Activated naive CD4-positive, alpha-beta T cell treated with anti-CD3 and anti-CD28 coated beads, Interleukin-2, amount 50 U/mL, for 16 hours (primary cell): ENCODE data around the gene CCDC63.

Source experiments
- DNase-seq: peaks from one replicate; pipeline ENCODE4 v3.0.0-alpha.2; 2020

Gene CCDC63

DNA sequence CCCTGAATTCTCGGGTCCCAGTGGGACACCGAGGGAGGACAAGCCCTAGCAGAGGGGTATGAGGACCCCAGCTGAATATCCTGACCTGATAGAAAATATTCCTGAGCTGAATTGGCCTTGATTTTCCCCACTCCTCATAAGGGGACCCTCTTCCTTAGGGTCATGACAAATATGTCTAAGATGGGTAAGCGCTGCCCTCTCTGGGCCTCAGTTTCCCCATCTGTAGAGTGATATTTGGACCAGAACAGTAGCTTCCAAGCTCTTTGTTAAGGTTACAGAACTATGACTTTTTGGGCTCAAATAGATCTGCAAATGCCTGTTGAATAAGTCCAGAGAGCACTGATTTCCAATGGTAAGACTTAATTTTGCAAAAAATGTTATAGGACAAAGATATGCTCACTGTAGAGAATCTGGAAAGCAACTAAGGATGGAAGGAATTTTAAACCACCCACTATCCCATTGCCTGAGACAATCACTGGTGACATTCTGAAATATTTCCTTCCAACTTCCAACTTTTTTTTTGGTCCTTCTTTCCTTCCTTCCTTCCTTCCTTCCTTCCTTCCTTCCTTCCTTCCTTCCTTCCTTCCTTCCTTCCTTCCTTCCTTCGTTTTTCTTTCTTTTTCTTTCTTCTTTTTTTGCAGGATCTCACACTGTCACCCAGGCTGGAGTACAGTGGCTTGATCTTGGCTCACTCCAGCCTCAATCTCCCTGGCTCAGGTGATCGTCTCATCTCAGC lies 41.6 kb downstream of the CCDC63 start:
- no peak for DNase-seq

DNA sequence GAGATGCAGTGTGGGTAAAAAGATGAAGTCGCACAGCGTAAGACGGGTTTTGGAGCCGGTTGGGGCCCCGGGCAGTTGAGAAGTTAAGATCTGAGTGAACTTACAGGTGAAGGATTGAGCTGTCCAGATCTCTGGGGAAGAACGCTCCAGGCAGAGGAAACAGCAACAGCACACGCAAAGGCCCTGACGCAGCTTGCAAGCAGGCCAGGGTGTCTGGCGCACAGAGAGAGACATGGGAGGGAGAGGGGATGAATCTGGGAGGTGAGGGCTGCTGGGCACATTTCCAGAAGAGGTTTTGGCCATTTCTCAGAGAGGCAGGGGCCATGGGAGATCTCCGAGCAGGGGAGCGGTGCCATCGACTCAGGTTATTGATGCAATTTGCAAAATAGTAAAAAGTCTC lies 42.6 kb downstream of the CCDC63 start:
- DNase-seq = no peak

DNA sequence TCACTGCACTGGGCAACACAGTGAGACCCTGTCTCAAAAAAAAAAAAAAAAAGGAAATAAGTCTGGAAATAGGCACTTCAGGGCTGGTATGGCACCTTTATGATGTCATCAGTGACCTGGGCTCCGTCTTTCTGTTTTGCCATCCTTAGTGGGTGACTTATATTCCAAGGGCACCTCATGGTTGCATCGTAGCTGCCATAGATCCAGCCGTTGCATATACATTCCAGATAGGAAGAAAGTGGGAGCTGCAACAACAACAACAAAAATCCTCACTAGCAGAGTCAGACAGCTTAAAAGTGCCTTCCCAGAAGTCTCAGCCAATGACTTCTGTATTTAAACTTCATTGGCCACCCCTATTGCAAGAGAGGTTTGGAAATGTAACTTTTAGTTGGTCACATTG lies 47.2 kb downstream of the CCDC63 start:
- no peak for DNase-seq

DNA sequence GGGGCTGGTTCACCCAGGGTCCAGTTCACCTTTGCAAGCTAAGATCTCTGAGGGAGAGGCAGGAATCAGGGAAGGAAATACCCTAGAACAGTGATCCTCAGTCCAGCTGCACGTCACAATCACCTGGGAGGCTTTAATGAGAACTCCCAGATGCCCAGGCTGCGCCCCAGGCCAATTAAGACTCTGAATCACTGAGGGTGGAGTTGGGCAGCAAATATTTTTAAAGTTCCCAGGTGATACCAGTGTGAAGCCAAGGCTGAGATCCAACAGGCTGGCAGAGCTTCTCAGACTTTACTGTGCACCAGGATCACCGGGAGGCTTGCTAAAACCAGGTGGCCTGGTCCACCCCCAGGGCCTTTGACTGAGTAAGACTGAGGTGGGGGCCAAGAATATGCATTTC lies 49.8 kb downstream of the CCDC63 start:
- DNase-seq = no peak

DNA sequence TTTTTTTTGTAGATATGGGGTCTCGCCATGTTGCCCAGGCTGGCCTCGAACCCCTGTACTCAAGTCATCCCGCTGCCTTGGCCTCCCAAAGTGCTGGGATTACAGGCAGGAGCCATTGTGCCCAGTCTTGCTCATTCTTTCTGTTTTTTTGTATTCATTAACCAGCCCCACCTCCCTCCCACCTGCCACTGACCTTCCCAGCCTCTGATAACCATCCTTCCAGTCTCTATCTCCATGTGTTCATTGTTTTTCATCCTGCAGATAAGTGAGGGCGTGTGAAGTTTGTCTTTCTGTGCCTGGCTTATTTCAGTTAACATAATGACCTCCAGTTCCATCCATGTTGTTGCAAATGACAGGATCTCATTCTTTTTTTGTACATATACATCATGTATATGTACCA lies 54.6 kb downstream of the CCDC63 start:
- no peak for DNase-seq

DNA sequence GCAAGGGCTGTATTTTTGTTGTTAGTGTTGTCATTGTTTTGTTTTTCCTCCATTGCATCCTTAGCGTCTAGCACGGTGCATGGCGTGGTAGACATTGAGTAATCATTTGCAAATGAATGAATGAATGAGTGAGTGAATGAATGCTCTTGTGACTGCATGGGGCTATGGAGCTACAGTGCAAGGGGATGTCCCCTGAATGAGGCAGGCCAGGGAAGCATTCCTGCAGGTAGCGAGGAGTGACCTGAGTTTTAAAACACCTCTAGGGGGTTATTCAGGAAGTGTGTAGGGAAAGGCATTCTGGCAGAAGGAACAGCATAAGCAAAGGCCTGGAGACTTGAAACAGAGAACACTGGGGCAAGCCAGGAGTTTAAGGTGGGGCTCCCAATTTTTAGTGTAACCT lies 56.7 kb downstream of the CCDC63 start:
- DNase-seq = no peak

DNA sequence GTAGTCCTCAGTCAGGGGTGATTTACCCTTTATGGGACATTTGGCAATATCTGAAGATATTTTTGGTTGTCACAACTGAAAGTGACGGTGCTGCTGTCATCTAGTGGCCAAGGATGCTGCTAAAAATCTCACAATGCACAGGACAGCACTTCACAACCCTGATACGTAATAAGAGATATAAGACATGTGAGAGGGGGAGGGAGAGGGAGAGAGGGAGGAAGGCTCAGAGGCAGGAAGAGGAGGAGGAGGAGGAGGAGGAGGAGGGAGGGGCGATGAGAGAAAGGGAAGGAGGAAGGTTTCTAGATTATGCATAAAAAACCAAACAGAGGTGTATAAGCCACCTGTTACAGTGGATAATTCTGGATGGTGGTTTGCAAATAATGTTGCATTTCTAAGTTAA lies 59.3 kb downstream of the CCDC63 start:
- DNase-seq = no peak

DNA sequence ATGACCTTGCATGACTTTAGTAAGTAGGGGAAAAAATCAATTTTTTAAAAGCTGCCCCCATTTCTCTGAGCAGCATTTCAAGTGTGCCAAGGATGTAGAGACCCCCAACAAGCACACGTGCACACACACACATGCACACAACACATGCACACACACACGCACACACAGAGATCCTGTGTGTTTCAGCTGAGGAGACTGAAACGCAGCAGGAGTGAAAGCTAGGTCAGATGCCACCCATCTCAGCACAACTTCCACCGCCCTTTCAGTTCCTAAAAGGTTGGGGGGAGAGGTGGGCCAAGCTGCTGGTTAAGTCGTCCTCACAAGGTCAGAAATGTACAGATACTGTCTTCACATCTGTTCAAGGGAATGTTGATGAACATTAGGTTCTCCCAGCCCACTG lies 59.7 kb downstream of the CCDC63 start:
- DNase-seq = no peak

DNA sequence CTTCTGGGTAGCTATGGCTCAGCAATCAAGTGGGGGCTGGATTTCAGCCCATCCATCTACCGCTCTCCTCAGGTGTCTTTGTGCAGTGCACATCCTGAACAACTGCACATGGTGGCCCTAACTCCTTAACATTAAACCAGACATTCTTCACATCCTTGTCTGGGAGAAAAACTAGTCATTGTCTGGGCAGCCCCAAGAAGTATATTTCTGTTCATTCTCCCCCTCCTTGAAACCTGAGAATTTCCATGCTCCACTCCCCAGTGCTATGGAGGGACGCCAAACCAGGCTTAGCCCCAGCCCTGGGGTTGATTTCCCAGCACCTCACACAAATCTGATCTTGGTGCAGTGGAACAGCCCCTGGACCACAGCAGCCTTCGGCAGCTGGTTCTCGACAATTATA lies 60.2 kb downstream of the CCDC63 start:
- DNase-seq = no peak

DNA sequence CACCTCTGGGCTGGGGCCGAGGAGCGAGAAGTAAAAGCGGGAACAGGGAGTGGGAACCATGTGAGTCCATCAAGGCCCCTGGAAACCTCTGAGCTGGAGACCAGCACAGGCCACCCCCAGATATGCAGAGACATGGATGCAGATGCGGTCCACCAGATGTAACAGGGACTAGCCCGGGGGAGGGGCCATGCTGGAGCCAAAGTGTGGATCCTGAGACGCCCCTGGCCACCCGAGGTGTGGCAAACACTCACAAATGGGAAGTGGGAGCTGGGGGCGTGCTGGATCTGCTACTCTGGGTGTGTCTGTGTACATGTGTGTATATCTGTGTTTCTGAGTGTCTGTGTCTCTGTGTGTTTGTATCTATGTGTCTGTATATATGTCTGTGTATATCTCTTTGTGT lies 60.8 kb downstream of the CCDC63 start:
- no peak for DNase-seq

DNA sequence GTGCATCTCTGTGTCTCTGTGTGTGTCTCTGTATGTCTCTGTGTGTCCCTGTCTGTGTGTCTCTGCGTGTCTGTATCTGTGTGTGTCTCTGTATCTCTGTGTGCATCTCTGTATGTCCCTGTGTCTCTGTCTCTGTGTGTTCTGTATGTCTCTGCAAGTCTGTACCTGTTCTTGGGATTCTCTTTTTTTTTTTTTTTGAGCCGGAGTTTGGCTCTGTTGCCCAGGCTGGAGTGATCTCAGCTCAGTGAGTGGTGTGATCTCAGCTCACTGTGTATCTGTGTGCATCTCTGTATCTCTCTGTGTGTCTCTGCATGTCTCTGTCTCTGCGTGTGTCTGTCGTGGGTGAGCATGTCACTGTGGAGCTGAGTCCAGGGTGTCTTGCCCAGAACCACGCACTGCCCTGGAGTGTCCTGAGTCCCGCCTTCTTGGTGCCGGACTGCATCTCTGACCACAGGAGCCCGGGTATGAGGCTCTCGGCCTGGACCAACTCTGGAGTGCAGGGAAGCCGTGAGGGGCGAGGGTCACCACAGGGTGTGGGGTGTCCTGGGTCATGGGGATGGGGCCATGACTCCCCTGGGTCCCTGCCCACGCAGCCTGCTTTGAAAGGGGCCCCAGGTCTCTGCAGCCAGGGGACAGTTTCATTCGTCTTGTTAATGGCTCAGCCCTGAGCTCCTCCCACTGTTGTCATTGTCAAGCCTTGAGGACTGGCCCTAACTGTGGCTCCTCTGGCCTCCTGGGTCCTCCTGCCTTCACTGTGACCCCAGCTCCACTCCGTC lies 61.8 kb downstream of the CCDC63 start:
- no peak for DNase-seq

DNA sequence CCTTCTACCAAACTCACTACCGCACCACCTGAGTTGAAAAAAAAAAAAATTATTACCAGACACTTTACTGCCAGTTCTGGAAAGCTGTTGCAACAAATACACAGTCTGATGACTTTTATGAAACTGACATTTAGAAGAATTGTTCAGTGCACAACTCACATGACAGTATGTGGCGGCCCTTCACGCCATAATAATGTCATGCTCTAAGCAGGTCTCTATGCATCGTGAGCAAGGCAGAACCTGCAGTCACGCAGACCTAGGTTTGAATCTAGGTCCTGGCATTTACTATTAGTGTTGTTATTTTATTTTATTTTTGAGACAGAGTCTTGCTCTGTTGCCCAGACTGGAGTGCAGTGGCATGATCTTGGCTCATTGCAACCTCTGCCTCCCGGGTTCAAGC lies 65.5 kb downstream of the CCDC63 start:
- no peak for DNase-seq

DNA sequence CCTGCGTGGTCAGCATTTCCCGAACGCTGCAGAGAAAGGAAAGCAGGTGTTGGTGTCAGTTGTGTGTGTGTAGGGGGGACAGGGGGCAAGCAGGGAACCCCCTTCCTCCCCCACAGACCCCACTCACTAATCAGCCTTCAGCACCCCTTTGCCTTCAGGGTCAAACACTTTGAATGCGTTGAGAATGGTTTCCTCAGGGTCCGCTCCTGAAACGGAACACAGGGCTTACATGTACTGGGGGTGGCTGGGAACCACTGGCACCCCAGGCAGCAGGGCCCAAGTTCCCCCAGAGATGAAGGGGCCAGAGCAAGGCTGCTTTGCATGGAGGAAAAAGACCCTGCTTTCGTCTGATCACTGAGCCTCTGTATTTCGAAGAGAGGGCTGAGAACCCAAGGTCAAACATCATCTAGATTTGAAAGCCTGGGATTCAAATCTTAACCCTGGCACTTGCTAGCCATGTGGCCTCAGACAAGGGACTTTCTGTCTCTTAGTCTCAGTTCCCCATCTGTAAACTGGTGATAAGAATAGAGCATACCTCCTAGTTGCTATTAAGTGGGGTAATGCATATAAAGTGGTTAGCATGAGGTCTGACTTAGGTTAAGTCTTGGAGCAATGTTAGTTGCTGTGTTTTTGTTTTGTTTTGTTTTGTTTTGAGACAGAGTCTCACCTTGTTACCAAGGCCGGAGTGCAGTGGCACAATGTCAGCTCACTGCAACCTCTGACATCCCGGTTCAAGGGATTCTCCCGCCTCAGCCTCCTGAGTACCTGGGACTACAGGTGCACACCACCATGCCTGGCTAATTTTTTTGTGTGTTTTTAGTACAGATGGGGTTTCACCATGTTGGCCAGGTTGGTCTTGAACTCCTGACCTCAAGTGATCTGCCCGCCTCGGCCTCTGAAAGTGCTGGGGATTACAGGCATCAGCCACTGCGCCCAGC lies 66.6 kb downstream of the CCDC63 start:
- DNase-seq = no peak

DNA sequence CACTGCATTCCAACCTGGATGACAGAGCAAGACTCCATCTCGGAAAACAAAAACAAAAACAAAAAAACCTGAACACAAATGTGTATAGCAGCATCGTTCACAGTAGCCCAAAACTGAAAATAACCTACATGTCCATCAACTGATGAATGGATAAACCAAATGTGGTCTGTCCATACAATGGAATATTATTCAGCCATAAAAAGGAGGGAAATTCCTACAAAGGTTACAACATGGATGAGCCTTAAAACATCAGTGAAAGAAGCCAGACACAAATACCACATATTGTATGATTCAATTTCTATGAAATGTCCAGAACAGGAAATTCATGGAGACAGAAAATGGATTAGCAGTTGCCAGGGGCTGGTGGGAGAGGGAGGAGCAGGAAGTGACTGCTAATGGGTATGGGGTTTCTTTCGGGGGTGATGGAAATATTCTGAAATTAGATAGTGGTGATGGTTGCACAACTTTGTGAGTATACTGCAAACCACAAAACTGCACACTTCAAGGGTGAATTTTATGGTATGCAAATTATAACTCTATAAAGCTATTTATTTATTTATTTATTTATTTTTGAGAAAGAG lies 69.6 kb downstream of the CCDC63 start:
- DNase-seq = no peak

DNA sequence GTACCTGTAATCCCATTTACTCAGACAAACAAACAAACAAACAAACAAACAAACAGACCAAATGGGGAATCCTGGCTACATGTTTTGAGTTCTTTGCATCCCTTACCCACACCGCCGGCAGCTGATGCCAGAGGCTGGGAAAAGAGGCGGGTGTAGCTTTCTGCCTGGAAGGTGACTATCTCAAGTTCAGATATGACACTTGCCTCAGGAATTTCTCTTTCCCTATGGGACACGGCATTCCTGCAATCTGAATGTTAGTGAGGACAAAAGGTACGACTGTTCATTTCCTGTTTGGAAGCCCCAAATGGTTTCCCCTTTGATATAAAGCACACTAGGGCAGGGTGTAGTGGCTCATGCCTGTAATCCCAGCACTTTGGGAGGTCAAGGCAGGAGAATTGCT lies 70.7 kb downstream of the CCDC63 start:
- no peak for DNase-seq

DNA sequence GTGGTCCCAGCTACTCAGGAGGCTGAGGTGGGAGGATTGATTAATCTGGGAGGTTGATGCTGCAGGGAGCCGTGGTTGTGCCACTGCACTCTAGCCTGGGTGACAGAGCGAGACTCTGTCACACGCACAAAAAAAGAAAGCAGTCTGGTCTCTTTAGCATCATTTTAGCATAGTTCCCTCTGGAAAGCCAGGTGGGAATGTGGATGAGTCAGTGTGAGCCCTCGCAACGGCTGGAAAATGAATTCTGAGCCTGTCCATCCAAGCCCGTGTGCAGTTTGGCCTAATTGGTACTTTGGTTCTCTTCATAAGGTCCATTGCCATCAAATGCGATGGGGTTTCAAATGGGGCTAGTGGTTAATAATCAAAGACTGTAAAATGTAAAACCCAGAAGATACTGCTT lies 71.2 kb downstream of the CCDC63 start:
- DNase-seq = no peak

DNA sequence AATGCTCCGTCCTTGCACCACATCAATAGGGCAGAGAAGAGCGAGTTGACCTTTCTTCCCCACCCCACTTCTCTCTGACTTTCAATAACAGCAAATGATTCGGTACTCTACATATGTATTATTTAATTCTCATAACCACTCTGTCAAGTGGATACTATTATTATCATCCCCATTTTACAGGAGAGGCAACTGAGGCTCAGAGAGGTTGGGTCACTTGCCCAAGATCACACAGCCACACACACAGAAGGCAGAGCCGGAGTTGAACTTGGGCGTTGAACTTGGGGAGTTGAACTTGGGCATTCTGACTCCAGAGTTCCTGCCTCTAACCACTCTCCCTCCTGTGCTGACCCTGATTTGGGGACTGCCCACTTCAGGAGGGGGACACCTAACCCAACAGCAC lies 72.9 kb downstream of the CCDC63 start:
- no peak for DNase-seq

DNA sequence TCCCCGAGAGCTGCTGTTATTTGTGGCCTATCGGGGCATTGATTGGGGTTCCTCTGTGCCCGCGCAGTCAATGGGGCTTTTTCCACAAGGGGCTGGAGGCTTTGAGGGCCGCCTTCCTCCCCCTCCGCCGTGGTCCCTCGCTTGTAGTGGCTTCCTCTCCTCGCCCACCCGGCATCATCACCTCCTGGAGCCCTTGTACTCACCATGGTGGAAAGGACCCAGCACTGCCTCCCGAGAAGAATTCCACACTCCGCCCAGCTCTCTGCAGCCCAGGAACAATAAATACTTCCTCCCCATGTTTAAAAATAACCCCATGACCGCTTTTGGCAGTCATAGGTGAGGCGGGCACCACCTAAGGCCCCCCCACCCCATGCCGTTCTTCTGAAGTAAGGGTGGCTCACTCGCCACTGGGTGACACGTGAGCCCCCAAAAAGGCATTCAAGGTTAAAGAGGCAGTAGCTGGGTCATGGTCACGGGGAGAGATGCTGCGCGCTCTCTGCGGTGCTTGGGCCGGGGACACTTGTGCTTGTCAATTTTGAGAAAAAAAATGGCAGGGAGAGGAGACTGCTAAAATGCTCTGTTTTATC lies 73.6 kb downstream of the CCDC63 start, which contains the start of gene MYL2:
Gene MYL2, minus strand, starts transcription at position 256 of the 587 bp plus-strand sequence. Its CDS starts 50 bp downstream, at position 206.
- DNase-seq = no peak

DNA sequence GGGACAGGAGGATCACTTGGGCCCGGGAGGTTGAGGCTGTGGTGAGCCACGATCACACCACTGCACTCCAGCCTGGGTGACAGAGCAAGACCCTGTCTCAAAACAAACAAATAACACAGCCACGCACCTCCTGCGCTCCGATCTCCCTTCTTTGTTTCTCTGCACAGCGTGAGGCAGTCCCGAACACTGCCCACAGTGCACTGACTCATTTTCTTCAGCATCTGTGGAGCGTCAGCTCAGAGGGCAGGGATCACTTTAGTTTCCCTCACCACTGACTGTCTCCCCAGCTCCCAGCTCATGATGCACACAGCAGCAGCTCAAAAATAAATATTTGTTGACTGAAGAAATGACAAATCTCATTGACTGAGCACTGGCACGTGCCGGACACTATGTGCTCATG lies 74.5 kb downstream of the CCDC63 start:
- no peak for DNase-seq

DNA sequence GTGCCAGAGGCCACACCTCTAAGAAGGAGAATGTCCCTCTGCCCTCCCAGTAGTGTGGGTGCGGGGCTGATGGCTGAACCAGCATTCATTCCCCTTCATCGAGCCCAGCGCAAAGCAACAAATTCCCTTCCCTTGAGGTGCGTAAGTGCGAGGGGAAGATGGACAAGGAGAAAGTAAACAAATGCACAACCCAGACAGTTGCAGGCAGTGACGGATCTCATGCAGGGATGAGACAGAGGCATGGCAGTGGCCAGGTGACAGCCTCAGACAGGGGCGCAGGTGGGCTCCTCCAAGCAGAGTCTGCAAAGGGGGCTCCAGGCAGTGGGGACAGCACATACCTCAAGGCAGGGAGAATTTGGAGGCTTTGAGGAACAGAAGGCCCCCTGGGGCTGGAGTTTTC lies 75.9 kb downstream of the CCDC63 start:
- no peak for DNase-seq

DNA sequence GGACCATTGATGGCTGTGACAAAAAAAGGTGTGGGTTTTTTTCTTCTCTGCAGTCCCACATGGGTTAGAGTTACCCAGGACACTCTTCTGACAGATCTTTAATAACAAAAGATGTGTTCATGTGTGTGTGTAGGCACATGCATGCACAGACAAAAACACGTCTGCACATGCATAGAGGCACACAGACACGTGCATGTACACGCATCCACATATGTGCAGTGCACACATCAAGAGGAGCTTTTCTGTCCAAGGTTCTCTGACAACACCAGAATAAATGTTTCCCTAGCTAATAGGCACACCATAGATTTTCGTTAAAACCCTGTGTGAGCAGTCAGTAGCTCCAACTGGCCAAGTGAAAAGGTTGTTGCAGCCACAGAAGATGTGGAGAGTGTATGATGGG lies 76.4 kb downstream of the CCDC63 start:
- DNase-seq = no peak

DNA sequence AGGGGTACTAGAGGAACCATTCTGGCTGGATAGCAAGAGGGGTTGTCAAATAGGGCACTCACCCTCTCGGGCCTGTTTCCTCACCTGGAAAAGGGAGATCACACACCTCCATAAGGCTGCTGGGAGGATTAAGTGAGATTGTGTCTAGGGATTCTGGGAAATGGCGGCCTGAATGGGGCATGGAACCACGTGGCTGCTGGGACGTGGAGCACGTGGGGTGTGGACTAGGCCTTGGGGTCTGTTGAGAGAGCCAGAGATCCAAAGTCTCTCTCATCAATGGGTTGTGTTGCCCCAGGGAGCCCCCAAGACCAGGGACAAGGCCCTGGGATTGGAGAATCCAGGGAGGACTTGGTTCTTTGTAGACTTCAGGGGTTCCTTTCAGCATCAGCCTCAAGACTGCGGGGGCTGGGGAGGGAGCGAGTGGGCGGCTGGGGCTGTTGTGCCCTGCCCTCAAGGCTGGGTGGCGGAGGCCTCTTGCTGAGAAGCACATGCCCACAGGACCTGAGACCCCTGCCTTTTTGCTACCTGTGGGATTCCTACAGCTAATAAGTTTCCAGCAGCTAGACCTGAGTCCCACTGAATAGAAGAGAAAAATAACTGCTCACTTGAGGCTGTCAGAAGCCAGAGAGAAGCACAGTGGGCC lies 77.0 kb downstream of the CCDC63 start:
- DNase-seq = no peak
